HepG2 (cell line): ENCODE measurements around the gene CDK14. TPM values are rescaled to one million over a fixed set of nuclear protein-coding genes. Genes with fewer than 3 reads are reported as not detected.

Experiments
- ATAC-seq: fragments of 200-7000 bp; cut with Tn5 transposase; 3 replicates; pipeline ENCODE4 v1.9.1; 2020; ENCODE audit warnings: mild to moderate bottlenecking, moderate library complexity
- BruUV-seq: library from RNA; stranded (reverse); fragments of 400-500 nt; replicated peaks from 2 replicates; lab custom pipeline; 2021; lab: Mats Ljungman, UMichigan
- CTCF ChIA-PET: fragments of 300-600 bp; formaldehyde crosslinking; extraction: SDS; loops from one replicate; lab custom pipeline; 2021; ENCODE audit warnings: low total read pairs, inconsistent platforms, low intra/inter-chr PET ratio; lab: Yijun Ruan, JAX
- POLR2A ChIA-PET: fragments of 350-600 bp; sonication (Branson Sonifier 250); formaldehyde crosslinking; loops from one replicate; lab custom pipeline; 2020; ENCODE audit warnings: antibody characterized with exemption, inconsistent platforms; lab: Yijun Ruan, JAX
- DNase-seq: peaks from one replicate; pipeline ENCODE4 v3.0.0-alpha.2; 2015; ENCODE audit warnings: low spot score
- FAIRE-seq: peaks from 3 replicates; lab custom pipeline; 2011; peaks lifted over from hg19 to GRCh38; lab: Jason Lieb, UNC
- H2AFZ ChIP-seq: one replicate; pipeline ENCODE4 v1.6.1; 2011; ENCODE audit warnings: low read length, inconsistent platforms
- H3K27ac ChIP-seq: fragments of 300-600 bp; 3 replicates; pipeline ENCODE4 v1.8.0; 2011; ENCODE audit warnings: mixed run types, mild to moderate bottlenecking, mixed read lengths, low read length, inconsistent platforms; ENCODE audit not compliant: insufficient read depth; ENCODE audit errors: extremely low read length
- H3K27me3 ChIP-seq, 2 experiments: fragments of 200-600 bp in 1 of 2; 2 replicates in 1 of 2; 3 replicates in 1 of 2; pipeline versions ENCODE4 v1.6.0 to v1.8.0; 2011; ENCODE audit warnings: low read length in 2 of 2, mild to moderate bottlenecking in 2 of 2, moderate library complexity in 2 of 2, inconsistent platforms in 1 of 2; ENCODE audit not compliant: insufficient read depth in 2 of 2, control insufficient read depth in 1 of 2
- H3K36me3 ChIP-seq, 2 experiments: fragments of 200-600 bp in 1 of 2; replicated peaks in 1 of 2; 2 replicates in 1 of 2; 3 replicates in 1 of 2; pipeline versions ENCODE4 v1.5.1 to v1.8.0; 2011; ENCODE audit warnings: low read length in 2 of 2, inconsistent platforms in 1 of 2; ENCODE audit not compliant: insufficient read depth in 2 of 2, control insufficient read depth in 1 of 2
- H3K4me1 ChIP-seq: 2 replicates; pipeline ENCODE4 v1.5.1; 2012; ENCODE audit warnings: low read length, inconsistent platforms; ENCODE audit not compliant: insufficient read depth
- H3K4me2 ChIP-seq: 2 replicates; pipeline ENCODE4 v1.6.0; 2011; ENCODE audit warnings: low read depth, low read length, inconsistent platforms
- H3K4me3 ChIP-seq, 3 experiments: fragments of 200-600 bp in 1 of 3; sonication (generic), shearing (Covaris generic) in 1 of 3; replicated peaks in 1 of 3; 2 replicates each; pipeline ENCODE4 v1.5.1; 2011 to 2016; ENCODE audit warnings: low read length in 3 of 3, inconsistent platforms in 2 of 3, low read depth in 2 of 3, mild to moderate bottlenecking in 2 of 3, control low read depth in 1 of 3, mixed read lengths in 1 of 3; ENCODE audit not compliant: insufficient read depth in 1 of 3
- H3K79me2 ChIP-seq: one replicate; pipeline ENCODE4 v1.6.1; 2011; ENCODE audit warnings: low read length, inconsistent platforms; ENCODE audit not compliant: insufficient read depth
- H3K9ac ChIP-seq: 2 replicates; pipeline ENCODE4 v1.6.0; 2011; ENCODE audit warnings: mild to moderate bottlenecking, low read depth, low read length, inconsistent platforms; ENCODE audit not compliant: insufficient read depth
- H3K9me3 ChIP-seq: 2 replicates; pipeline ENCODE4 v1.5.1; 2012; ENCODE audit warnings: mild to moderate bottlenecking, low read length
- H4K20me1 ChIP-seq: 2 replicates; pipeline ENCODE4 v1.6.0; 2011; ENCODE audit warnings: inconsistent platforms, mild to moderate bottlenecking, low read length, moderate library complexity; ENCODE audit not compliant: insufficient read depth
- AHDC1 ChIP-seq: sonication (generic); formaldehyde crosslinking; IDR thresholded peaks from 2 replicates; pipeline ENCODE4 v1.5.1; 2020; ENCODE audit warnings: mild to moderate bottlenecking, missing genetic modification reagents, borderline replicate concordance
- FOXM1 ChIP-seq: sonication (generic); formaldehyde crosslinking; IDR thresholded peaks from 2 replicates; pipeline ENCODE4 v1.5.0; 2020; ENCODE audit warnings: missing genetic modification reagents
- HMG20B ChIP-seq: conservative IDR thresholded peaks from 2 replicates; pipeline ENCODE4 v1.6.1; 2016; ENCODE audit warnings: missing genetic modification reagents, missing compliant biosample characterization
- HOXA9 ChIP-seq: sonication (generic); formaldehyde crosslinking; IDR thresholded peaks from 2 replicates; pipeline ENCODE4 v1.8.1; 2022; ENCODE audit warnings: missing genetic modification reagents, mild to moderate bottlenecking, moderate library complexity, borderline replicate concordance
- KDM2A ChIP-seq: sonication (generic); formaldehyde crosslinking; IDR thresholded peaks from 2 replicates; pipeline ENCODE4 v1.4.0; 2020; ENCODE audit warnings: low read depth, missing genetic modification reagents, borderline replicate concordance
- NBN ChIP-seq: fragments of 450-650 bp; conservative IDR thresholded peaks from 2 replicates; pipeline ENCODE4 v1.6.1; 2017
- SMAD1 ChIP-seq: sonication (generic); formaldehyde crosslinking; IDR thresholded peaks from 2 replicates; pipeline ENCODE4 v1.4.0; 2020; ENCODE audit warnings: missing genetic modification reagents, low read depth, mild to moderate bottlenecking, borderline replicate concordance
- TBX3 ChIP-seq: fragments of 450-650 bp; IDR thresholded peaks from 2 replicates; pipeline ENCODE4 v1.6.1; 2017; ENCODE audit warnings: antibody characterized with exemption, mild to moderate bottlenecking, inconsistent platforms, borderline replicate concordance
- ZNF121 ChIP-seq: sonication (generic); formaldehyde crosslinking; IDR thresholded peaks from 2 replicates; pipeline ENCODE4 v1.5.0; 2020; ENCODE audit warnings: mild to moderate bottlenecking, missing genetic modification reagents
- ZNF275 ChIP-seq: sonication (generic); formaldehyde crosslinking; IDR thresholded peaks from 2 replicates; pipeline ENCODE4 v1.8.0; 2022; ENCODE audit warnings: missing genetic modification reagents, mild to moderate bottlenecking, inconsistent platforms, borderline replicate concordance
- ZNF496 ChIP-seq: sonication (generic); formaldehyde crosslinking; IDR thresholded peaks from 2 replicates; pipeline ENCODE4 v1.8.1; 2023; ENCODE audit warnings: mild to moderate bottlenecking, moderate library complexity, missing genetic modification reagents; ENCODE audit not compliant: insufficient replicate concordance
- ZNF580 ChIP-seq: IDR thresholded peaks from 2 replicates; pipeline ENCODE4 v1.6.1; 2016; ENCODE audit warnings: low read depth, borderline replicate concordance
- ZNF652 ChIP-seq: IDR thresholded peaks from 2 replicates; pipeline ENCODE4 v1.6.1; 2016; ENCODE audit warnings: low read depth, borderline replicate concordance
- ZNF740 ChIP-seq: sonication (generic); formaldehyde crosslinking; IDR thresholded peaks from 2 replicates; pipeline ENCODE4 v1.4.0; 2020; ENCODE audit warnings: missing genetic modification reagents
- WGBS: methylation state at CpG from one replicate; pipeline ENCODE4 v1.1.6; 2017; ENCODE audit warnings: low lambda C conversion rate; 5-methylcytosine and 5-hydroxymethylcytosine counted together
- in situ Hi-C: cut with HindIII; loops from 2 replicates; pipeline ENCODE4 v1.10.0; 2017; ENCODE audit warnings: low pct_unique_long_range_greater_than_20kb; ENCODE audit not compliant: extremely low pct_ligation_motif_present
- intact Hi-C: fragments of 100-400 bp; cut with micrococcal nuclease; formaldehyde crosslinking; loops from one replicate; pipeline ENCODE4 v1.10.0; 2022; ENCODE audit not compliant: unreplicated experiment
- polyA plus RNA-seq, 8 experiments: library from polyadenylated mRNA; depleted of rRNA in 3 of 8; stranded (reverse) in 7 of 8; unstranded in 1 of 8; fragments of >200 nt; fragmentation: Illumina TruSeq in 4 of 8; extraction: Trizol in 4 of 8; gene quantifications; 2 replicates each; pipeline versions ENCODE4 v1.2.1 to v1.2.3, GENCODE V29; 2011 to 2016; ENCODE audit warnings: low read depth in 4 of 8, missing spikeins in 1 of 8, mixed read lengths in 1 of 8; ENCODE audit not compliant: insufficient read depth in 1 of 8
- total RNA-seq, 5 experiments: library from RNA; depleted of rRNA; stranded (reverse); fragments of >200 nt; fragmentation: Illumina TruSeq; extraction: Trizol; gene quantifications; 2 replicates each; pipeline ENCODE4 v1.2.3, GENCODE V29; 2016; ENCODE audit warnings: low read depth in 1 of 5

CDK14 gene
- total and polyA plus RNA-seq, 2 of the 13 experiments (the other 11 are each of a cell fraction or from before 2014, with no cell fraction given): 0.26 to 0.71 TPM

- 3% methylated on average over 1 of the region's 1 CpG for WGBS
- BruUV-seq: no TSS peak
- TF ChIP-seq AHDC1 (no peak), NBN (no peak), SMAD1 (no peak), ZNF275 (CRISPR knock-in tag) (no peak), ZNF740 (CRISPR knock-in tag) (no peak), ZNF121 (no peak), ZNF496 (CRISPR knock-in tag) (no peak), ZNF580 (no peak), FOXM1 (CRISPR knock-in tag) (no peak), HMG20B (CRISPR knock-in tag) (no peak), TBX3 (no peak), HOXA9 (CRISPR knock-in tag) (no peak), ZNF652 (CRISPR knock-in tag) (no peak), KDM2A (CRISPR knock-in tag) (no peak)
Observed at GRCh38 chr7:90966346-90966745, 370.2 kb downstream of the CDK14 start.

More at GRCh38 chr7:90966346-90966745, 370.2 kb downstream of the CDK14 start:
- no peaks in the 10 kb centered on the region for H3K79me2 ChIP-seq
- ChIA-PET POLR2A (no interaction called here), CTCF (no interaction called here)
- no peak overlapping the region for H3K27ac ChIP-seq
- no peaks in the 10 kb centered on the region for H3K27me3 ChIP-seq
- in situ Hi-C loops: no loop called here
- H3K4me3 ChIP-seq: no peak overlapping the region
- no peak overlapping the region for H3K4me2 ChIP-seq
- no peak overlapping the region for H2AFZ ChIP-seq
- H3K36me3 ChIP-seq: no peaks in the 10 kb centered on the region
- no peaks in the 10 kb centered on the region for H3K9me3 ChIP-seq
- ATAC-seq (no peak), DNase-seq (no peak), FAIRE-seq (no peak)
- no peak overlapping the region for H3K9ac ChIP-seq
- intact Hi-C loops: no loop called here
- H3K4me1 ChIP-seq: no peaks in the 10 kb centered on the region
- no peaks in the 10 kb centered on the region for H4K20me1 ChIP-seq
